HEK293 (cell line): ENCODE measurements around the gene CNGA2.

Experiments used
- MZF1 ChIP-seq: fragments of 450-650 bp; formaldehyde crosslinking; IDR thresholded peaks from 2 replicates; pipeline ENCODE4 v1.5.1; 2017; ENCODE audit warnings: missing biosample characterization, missing genetic modification characterization, borderline replicate concordance
- PATZ1 ChIP-seq: fragments of 450-650 bp; formaldehyde crosslinking; IDR thresholded peaks from 2 replicates; pipeline ENCODE4 v1.5.1; 2016; ENCODE audit warnings: missing biosample characterization, missing genetic modification characterization
- ZBTB21 ChIP-seq: fragments of 450-650 bp; formaldehyde crosslinking; IDR thresholded peaks from 2 replicates; pipeline ENCODE4 v1.5.1; 2017; ENCODE audit warnings: missing biosample characterization, missing genetic modification characterization
- ZBTB7A ChIP-seq: fragments of 450-650 bp; formaldehyde crosslinking; IDR thresholded peaks from 2 replicates; pipeline ENCODE4 v1.5.1; 2016; ENCODE audit warnings: low read depth, missing biosample characterization, missing genetic modification characterization
- ZNF280D ChIP-seq: fragments of 450-650 bp; formaldehyde crosslinking; IDR thresholded peaks from 2 replicates; pipeline ENCODE4 v1.5.1; 2016; ENCODE audit warnings: missing biosample characterization, missing genetic modification characterization
- ZNF621 ChIP-seq: fragments of 450-650 bp; formaldehyde crosslinking; IDR thresholded peaks from 2 replicates; pipeline ENCODE4 v1.5.1; 2017; ENCODE audit warnings: missing biosample characterization, missing genetic modification characterization
- ZNF701 ChIP-seq: fragments of 450-650 bp; formaldehyde crosslinking; IDR thresholded peaks from 2 replicates; pipeline ENCODE4 v1.5.1; 2016; ENCODE audit warnings: missing biosample characterization, missing genetic modification characterization
- ZNF785 ChIP-seq: fragments of 450-650 bp; formaldehyde crosslinking; IDR thresholded peaks from 2 replicates; pipeline ENCODE4 v1.5.1; 2016; ENCODE audit warnings: missing biosample characterization, missing genetic modification characterization
- TF ChIP-seq, protein P1 (sequence below): fragments of 450-650 bp; formaldehyde crosslinking; IDR thresholded peaks from 2 replicates; pipeline ENCODE4 v1.5.1; 2016; ENCODE audit warnings: missing biosample characterization, missing genetic modification characterization

GRCh38 chrX:151736685-151737084 is 2.1 kb downstream of the CNGA2 start:
- TF ChIP-seq ZBTB21 = no peak
- TF ChIP-seq ZNF701 = no peak
- TF ChIP-seq, protein P1, sequence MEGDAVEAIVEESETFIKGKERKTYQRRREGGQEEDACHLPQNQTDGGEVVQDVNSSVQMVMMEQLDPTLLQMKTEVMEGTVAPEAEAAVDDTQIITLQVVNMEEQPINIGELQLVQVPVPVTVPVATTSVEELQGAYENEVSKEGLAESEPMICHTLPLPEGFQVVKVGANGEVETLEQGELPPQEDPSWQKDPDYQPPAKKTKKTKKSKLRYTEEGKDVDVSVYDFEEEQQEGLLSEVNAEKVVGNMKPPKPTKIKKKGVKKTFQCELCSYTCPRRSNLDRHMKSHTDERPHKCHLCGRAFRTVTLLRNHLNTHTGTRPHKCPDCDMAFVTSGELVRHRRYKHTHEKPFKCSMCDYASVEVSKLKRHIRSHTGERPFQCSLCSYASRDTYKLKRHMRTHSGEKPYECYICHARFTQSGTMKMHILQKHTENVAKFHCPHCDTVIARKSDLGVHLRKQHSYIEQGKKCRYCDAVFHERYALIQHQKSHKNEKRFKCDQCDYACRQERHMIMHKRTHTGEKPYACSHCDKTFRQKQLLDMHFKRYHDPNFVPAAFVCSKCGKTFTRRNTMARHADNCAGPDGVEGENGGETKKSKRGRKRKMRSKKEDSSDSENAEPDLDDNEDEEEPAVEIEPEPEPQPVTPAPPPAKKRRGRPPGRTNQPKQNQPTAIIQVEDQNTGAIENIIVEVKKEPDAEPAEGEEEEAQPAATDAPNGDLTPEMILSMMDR = no peak
- TF ChIP-seq ZNF621 = no peak
- no peak for TF ChIP-seq ZNF280D (tag by site-specific recombination)
- TF ChIP-seq MZF1 (tag by site-specific recombination) = no peak
- no peak for TF ChIP-seq PATZ1 (tag by site-specific recombination)
- no peak for TF ChIP-seq ZBTB7A (tag by site-specific recombination)
- no peak for TF ChIP-seq ZNF785 (tag by site-specific recombination)
